GM12878 (cell line): Measurements from ENCODE around the gene LGALS3BP.

ENCODE experiments used
- CHD1 ChIP-seq: IDR thresholded peaks from 2 replicates; pipeline ENCODE4 v1.6.1; 2012; ENCODE audit warnings: low read depth, low read length, improper control_type of control experiment
- CTCF ChIP-seq, 3 experiments: IDR thresholded peaks in 2 of 3; conservative IDR thresholded peaks in 1 of 3; 2 replicates each; pipeline ENCODE4 v1.5.1; 2011; ENCODE audit warnings: low read depth in 3 of 3, low read length in 3 of 3, mild to moderate bottlenecking in 3 of 3, control low read depth in 2 of 3, moderate library complexity in 2 of 3, inconsistent platforms in 1 of 3, mixed read lengths in 1 of 3; ENCODE audit not compliant: control insufficient read depth in 2 of 3, insufficient read depth in 1 of 3; ENCODE audit errors: extremely low read depth in 1 of 3
- E2F4 ChIP-seq: IDR thresholded peaks from 2 replicates; pipeline ENCODE4 v1.6.1; 2012; ENCODE audit warnings: low read depth, low read length, improper control_type of control experiment
- EGR1 ChIP-seq, 2 experiments: IDR thresholded peaks; 1 replicate in 1 of 2; 2 replicates in 1 of 2; pipeline ENCODE4 v1.6.1; 2011 to 2012; ENCODE audit warnings: low read depth in 2 of 2, low read length in 2 of 2, borderline replicate concordance in 1 of 2, mild to moderate bottlenecking in 1 of 2, moderate library complexity in 1 of 2
- EP300 ChIP-seq, 2 experiments: fragments of 150-350 bp in 1 of 2; IDR thresholded peaks; 2 replicates each; pipeline ENCODE4 v1.6.1; 2011 to 2012; ENCODE audit warnings: low read depth in 2 of 2, low read length in 2 of 2, borderline replicate concordance in 1 of 2, improper control_type of control experiment in 1 of 2, inconsistent platforms in 1 of 2; ENCODE audit not compliant: control insufficient read depth in 1 of 2
- EZH2 ChIP-seq: IDR thresholded peaks from 2 replicates; pipeline ENCODE4 v1.6.1; 2012; ENCODE audit warnings: low read depth, mild to moderate bottlenecking, control low read depth, inconsistent platforms, low read length, borderline replicate concordance; ENCODE audit not compliant: control insufficient read depth
- HDGF ChIP-seq: fragments of 450-650 bp; IDR thresholded peaks from 2 replicates; pipeline ENCODE4 v1.6.1; 2016; ENCODE audit warnings: antibody characterized with exemption
- MAX ChIP-seq: IDR thresholded peaks from 2 replicates; pipeline ENCODE4 v1.6.1; 2012; ENCODE audit warnings: low read depth, low read length, improper control_type of control experiment
- POLR2A ChIP-seq: IDR thresholded peaks from 2 replicates; pipeline ENCODE4 v1.6.1; 2011; ENCODE audit warnings: low read depth, mild to moderate bottlenecking, low read length
- POLR2AphosphoS2 ChIP-seq: IDR thresholded peaks from 2 replicates; pipeline ENCODE4 v1.6.1; 2011; ENCODE audit warnings: low read depth, mild to moderate bottlenecking, low read length, improper control_type of control experiment, moderate library complexity
- POLR2AphosphoS5 ChIP-seq: IDR thresholded peaks from 2 replicates; pipeline ENCODE4 v1.6.1; 2011; ENCODE audit warnings: mild to moderate bottlenecking, low read length, inconsistent platforms
- RCOR1 ChIP-seq: conservative IDR thresholded peaks from 2 replicates; pipeline ENCODE4 v1.6.1; 2012; ENCODE audit warnings: low read depth, low read length, improper control_type of control experiment
- USF2 ChIP-seq: IDR thresholded peaks from 2 replicates; pipeline ENCODE4 v1.6.1; 2011; ENCODE audit warnings: low read depth, low read length, improper control_type of control experiment, borderline replicate concordance
- ZZZ3 ChIP-seq: IDR thresholded peaks from 2 replicates; pipeline ENCODE4 v1.6.1; 2011; ENCODE audit warnings: low read depth; ENCODE audit not compliant: control insufficient read depth, insufficient read length

- no peak for TF ChIP-seq MAX
- TF ChIP-seq POLR2A: no peak
- no peak for TF ChIP-seq EZH2
- no peak for TF ChIP-seq E2F4
- TF ChIP-seq EGR1 (IDR thresholded peaks at IDR 0.05; ENCODE audit: borderline replicate concordance in 1 of 2, low read depth in 2 of 2, low read length in 2 of 2): no peak
- TF ChIP-seq CTCF (IDR thresholded peaks at IDR 0.05 in 2 of 3, conservative IDR thresholded peaks at IDR 0.05 in 1 of 3; ENCODE audit: control insufficient read depth in 2 of 3, extremely low read depth in 1 of 3, insufficient read depth in 1 of 3, low read depth in 3 of 3, low read length in 3 of 3): no peak
- no peak for TF ChIP-seq HDGF
- TF ChIP-seq CHD1: no peak
- TF ChIP-seq POLR2AphosphoS5: no peak
- TF ChIP-seq USF2: no peak
- no peak for TF ChIP-seq POLR2AphosphoS2
- TF ChIP-seq EP300 (IDR thresholded peaks at IDR 0.05; ENCODE audit: borderline replicate concordance in 1 of 2, control insufficient read depth in 1 of 2, low read depth in 2 of 2, low read length in 2 of 2): no peak
- no peak for TF ChIP-seq ZZZ3
- TF ChIP-seq RCOR1: no peak
Observed at GRCh38 chr17:79017546-79018369, 38.0 kb upstream of the LGALS3BP start.
